GM12878 (cell line): ENCODE results near the gene RAB3B. TPM values are rescaled to one million over a fixed set of nuclear protein-coding genes. Genes with fewer than 3 reads are reported as not detected.

ENCODE experiments used
- ATAC-seq: fragments of 200-7000 bp; cut with Tn5 transposase; 3 replicates; pipeline ENCODE4 v1.9.1; 2020; ENCODE audit warnings: mild to moderate bottlenecking, moderate library complexity
- BruUV-seq: library from RNA; stranded (reverse); fragments of 400-500 nt; replicated peaks from 2 replicates; lab custom pipeline; 2021; lab: Mats Ljungman, UMichigan
- CTCF ChIA-PET: fragments of 300-600 bp; sonication (Branson Sonifier 250); formaldehyde crosslinking; extraction: SDS; loops from one replicate; lab custom pipeline; 2021; ENCODE audit warnings: inconsistent platforms; lab: Yijun Ruan, JAX
- POLR2A ChIA-PET: fragments of 350-600 bp; formaldehyde crosslinking; extraction: SDS; loops from one replicate; lab custom pipeline; 2021; ENCODE audit warnings: inconsistent platforms; lab: Charles Lee
- RAD21 ChIA-PET: fragments of 300-600 bp; sonication (Branson Sonifier 250); formaldehyde crosslinking; loops from one replicate; lab custom pipeline; 2023; ENCODE audit warnings: antibody characterized with exemption; ENCODE audit not compliant: unreplicated experiment; lab: Charles Lee
- SMC1A ChIA-PET: fragments of 300-600 bp; sonication (Branson Sonifier 250); formaldehyde crosslinking; loops from one replicate; lab custom pipeline; 2023; ENCODE audit not compliant: unreplicated experiment, uncharacterized antibody; lab: Charles Lee
- DNase-seq: peaks from one replicate; pipeline ENCODE4 v3.0.0-alpha.2; 2011; ENCODE audit warnings: low read depth, low spot score
- FAIRE-seq: peaks from 3 replicates; lab custom pipeline; 2011; peaks lifted over from hg19 to GRCh38; lab: Jason Lieb, UNC
- H2AFZ ChIP-seq: 2 replicates; pipeline ENCODE4 v1.6.0; 2011; ENCODE audit warnings: low read depth, low read length, control low read depth; ENCODE audit not compliant: control insufficient read depth
- H3K27ac ChIP-seq: 2 replicates; pipeline ENCODE4 v1.5.1; 2011; ENCODE audit warnings: control low read depth; ENCODE audit not compliant: control insufficient read depth, insufficient read depth
- H3K27me3 ChIP-seq, 2 experiments: replicated peaks in 1 of 2; 2 replicates each; pipeline versions ENCODE4 v1.6.0 to v1.6.1; 2011; ENCODE audit warnings: low read length in 1 of 2; ENCODE audit not compliant: control insufficient read depth in 2 of 2, insufficient read depth in 2 of 2
- H3K36me3 ChIP-seq, 2 experiments: 2 replicates each; pipeline ENCODE4 v1.5.1; 2011; ENCODE audit warnings: low read length in 1 of 2; ENCODE audit not compliant: control insufficient read depth in 2 of 2, insufficient read depth in 2 of 2
- H3K4me1 ChIP-seq: 2 replicates; pipeline ENCODE4 v1.6.1; 2011; ENCODE audit warnings: mild to moderate bottlenecking, low read length, moderate library complexity, mixed read lengths; ENCODE audit not compliant: control insufficient read depth, insufficient read depth
- H3K4me2 ChIP-seq: 2 replicates; pipeline ENCODE4 v1.6.0; 2011; ENCODE audit warnings: control low read depth; ENCODE audit not compliant: control insufficient read depth, insufficient read depth
- H3K4me3 ChIP-seq: fragments of 200-600 bp; sonication (generic); 2 replicates; pipeline ENCODE4 v1.5.1; 2016
- H3K79me2 ChIP-seq: 2 replicates; pipeline ENCODE4 v1.6.0; 2011; ENCODE audit warnings: low read length; ENCODE audit not compliant: control insufficient read depth, insufficient read depth
- H3K9ac ChIP-seq: 2 replicates; pipeline ENCODE4 v1.8.0; 2011; ENCODE audit warnings: low read length, control low read depth, mixed read lengths; ENCODE audit not compliant: control insufficient read depth, insufficient read depth
- H3K9me3 ChIP-seq: replicated peaks from 3 replicates; pipeline ENCODE4 v1.5.1; 2011; ENCODE audit warnings: mild to moderate bottlenecking, low read length; ENCODE audit not compliant: control insufficient read depth, insufficient read depth
- H4K20me1 ChIP-seq: 2 replicates; pipeline ENCODE4 v1.6.0; 2011; ENCODE audit not compliant: control insufficient read depth, insufficient read depth
- BACH1 ChIP-seq: fragments of 450-650 bp; IDR thresholded peaks from 2 replicates; pipeline ENCODE4 v1.6.1; 2017; ENCODE audit warnings: mild to moderate bottlenecking, borderline replicate concordance
- CHD1 ChIP-seq: IDR thresholded peaks from 2 replicates; pipeline ENCODE4 v1.6.1; 2012; ENCODE audit warnings: low read depth, low read length, improper control_type of control experiment
- FOXM1 ChIP-seq: IDR thresholded peaks from 2 replicates; pipeline ENCODE4 v1.6.1; 2012; ENCODE audit warnings: low read depth, mild to moderate bottlenecking, inconsistent platforms, low read length, moderate library complexity
- GATAD2B ChIP-seq: fragments of 450-650 bp; conservative IDR thresholded peaks from 2 replicates; pipeline ENCODE4 v1.6.1; 2017; ENCODE audit warnings: low read depth, mild to moderate bottlenecking, moderate library complexity
- IKZF1 ChIP-seq: fragments of 450-650 bp; conservative IDR thresholded peaks from 2 replicates; pipeline ENCODE4 v1.6.1; 2017; ENCODE audit warnings: antibody characterized with exemption, mild to moderate bottlenecking
- RCOR1 ChIP-seq: conservative IDR thresholded peaks from 2 replicates; pipeline ENCODE4 v1.6.1; 2012; ENCODE audit warnings: low read depth, low read length, improper control_type of control experiment
- SIN3A ChIP-seq: IDR thresholded peaks from 2 replicates; pipeline ENCODE4 v1.6.1; 2012; ENCODE audit warnings: low read depth, low read length, improper control_type of control experiment
- STAT3 ChIP-seq: IDR thresholded peaks from 2 replicates; pipeline ENCODE4 v1.6.1; 2011; ENCODE audit warnings: low read depth, low read length, improper control_type of control experiment
- SUPT20H ChIP-seq: IDR thresholded peaks from 2 replicates; pipeline ENCODE4 v1.6.1; 2011; ENCODE audit warnings: low read depth, mild to moderate bottlenecking, low read length, moderate library complexity, borderline replicate concordance; ENCODE audit not compliant: control insufficient read depth
- ZBED1 ChIP-seq: IDR thresholded peaks from 2 replicates; pipeline ENCODE4 v1.6.1; 2016; ENCODE audit warnings: borderline replicate concordance
- WGBS: methylation state at CpG from one replicate; pipeline ENCODE4 v1.1.6; 2016; ENCODE audit warnings: low lambda C conversion rate; ENCODE audit not compliant: insufficient replicate concordance, insufficient coverage; ENCODE audit errors: missing lambda C conversion rate; 5-methylcytosine and 5-hydroxymethylcytosine counted together
- in situ Hi-C: fragments of 300-500 bp; cut with MboI; formaldehyde crosslinking; loops from 9 replicates; pipeline ENCODE4 v1.14.3; 2018; ENCODE audit warnings: mixed read lengths
- intact Hi-C: fragments of 100-400 bp; cut with micrococcal nuclease; formaldehyde crosslinking; loops from one replicate; pipeline ENCODE4 v1.14.2; 2022; ENCODE audit not compliant: unreplicated experiment
- polyA plus RNA-seq, 11 experiments: library from polyadenylated mRNA; depleted of rRNA in 4 of 11; unstranded in 6 of 11; stranded (reverse) in 5 of 11; fragments of >200 nt; fragmentation: Nextera tagmentation in 4 of 11; fragmentation: Illumina TruSeq in 1 of 11; extraction: Ambion mirVana in 4 of 11; extraction: Trizol in 1 of 11; gene quantifications; 1 replicate in 1 of 11; 2 replicates in 10 of 11; pipeline versions ENCODE4 v1.2.1 to v1.2.3, GENCODE V29; 2011 to 2016; ENCODE audit warnings: inconsistent platforms in 2 of 11, missing spikeins in 2 of 11, low read depth in 1 of 11
- total RNA-seq, 4 experiments: library from RNA; depleted of rRNA in 3 of 4; stranded (reverse); fragments of >200 nt in 3 of 4; fragmentation: Illumina TruSeq in 1 of 4; extraction: Trizol in 1 of 4; gene quantifications; 2 replicates each; pipeline versions ENCODE4 v1.2.1 to v1.2.3, GENCODE V29; 2013 to 2021
- TF ChIP-seq, protein P1 (sequence below): IDR thresholded peaks from 2 replicates; pipeline ENCODE4 v1.6.1; 2012; ENCODE audit warnings: low read depth, low read length, improper control_type of control experiment
- TF ChIP-seq, protein P2 (sequence below): fragments of 450-650 bp; formaldehyde crosslinking; IDR thresholded peaks from 2 replicates; pipeline ENCODE4 v1.5.0; 2022; ENCODE audit warnings: mild to moderate bottlenecking, missing genetic modification characterization
- TF ChIP-seq, protein P3 (sequence below): fragments of 450-650 bp; IDR thresholded peaks from 2 replicates; pipeline ENCODE4 v1.6.1; 2014; ENCODE audit warnings: mild to moderate bottlenecking

RAB3B gene
- total and polyA plus RNA-seq, 10 of the 15 experiments (the other 5 are each of a cell fraction or from before 2014, with no cell fraction given), result 0.05 to 0.32 (median 0.24) TPM

DNA sequence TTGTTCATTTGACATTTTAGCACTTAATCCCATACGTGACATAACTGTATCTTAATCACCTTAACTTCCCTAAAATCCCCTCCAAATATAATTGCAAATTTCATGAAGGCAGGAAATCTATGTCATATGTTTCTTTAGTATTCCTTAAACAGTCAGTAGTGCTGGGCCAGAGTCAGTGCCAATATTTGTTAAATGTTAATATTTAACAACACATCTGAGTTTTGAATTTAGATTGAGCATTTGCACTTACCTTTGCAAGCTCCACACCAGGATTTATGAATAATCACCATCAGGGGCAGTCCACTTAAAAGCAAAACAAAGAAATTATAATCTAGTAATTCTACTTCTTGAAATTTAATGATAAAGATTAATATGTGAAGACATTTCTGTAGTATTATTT lies 37.8 kb upstream of the RAB3B start:
- Histone ChIP-seq H3K27me3 (no peaks in the 10 kb centered on the region), H3K27ac (no peak overlapping the region), H3K4me2 (no peak overlapping the region), H3K9me3 (no peaks in the 10 kb centered on the region), H3K4me1 (peaks cover 9% of the 10 kb centered on the region), H3K4me3 (no peak overlapping the region), H3K36me3 (peaks cover 0 to 14% of the 10 kb centered on the region in 2 experiments; a peak in 3 of 4 replicates), H3K9ac (no peak overlapping the region), H2AFZ (no peak overlapping the region), H3K79me2 (peaks cover 34% of the 10 kb centered on the region), H4K20me1 (no peaks in the 10 kb centered on the region)
- TF ChIP-seq SUPT20H, result no peak
- no peak for TF ChIP-seq BACH1
- TF ChIP-seq RCOR1, result no peak
- TF ChIP-seq, protein P1, sequence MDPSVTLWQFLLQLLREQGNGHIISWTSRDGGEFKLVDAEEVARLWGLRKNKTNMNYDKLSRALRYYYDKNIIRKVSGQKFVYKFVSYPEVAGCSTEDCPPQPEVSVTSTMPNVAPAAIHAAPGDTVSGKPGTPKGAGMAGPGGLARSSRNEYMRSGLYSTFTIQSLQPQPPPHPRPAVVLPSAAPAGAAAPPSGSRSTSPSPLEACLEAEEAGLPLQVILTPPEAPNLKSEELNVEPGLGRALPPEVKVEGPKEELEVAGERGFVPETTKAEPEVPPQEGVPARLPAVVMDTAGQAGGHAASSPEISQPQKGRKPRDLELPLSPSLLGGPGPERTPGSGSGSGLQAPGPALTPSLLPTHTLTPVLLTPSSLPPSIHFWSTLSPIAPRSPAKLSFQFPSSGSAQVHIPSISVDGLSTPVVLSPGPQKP, result no peak
- no peak for TF ChIP-seq GATAD2B
- TF ChIP-seq IKZF1, result no peak
- TF ChIP-seq ZBED1, result no peak
- TF ChIP-seq CHD1, result no peak
- TF ChIP-seq, protein P2, sequence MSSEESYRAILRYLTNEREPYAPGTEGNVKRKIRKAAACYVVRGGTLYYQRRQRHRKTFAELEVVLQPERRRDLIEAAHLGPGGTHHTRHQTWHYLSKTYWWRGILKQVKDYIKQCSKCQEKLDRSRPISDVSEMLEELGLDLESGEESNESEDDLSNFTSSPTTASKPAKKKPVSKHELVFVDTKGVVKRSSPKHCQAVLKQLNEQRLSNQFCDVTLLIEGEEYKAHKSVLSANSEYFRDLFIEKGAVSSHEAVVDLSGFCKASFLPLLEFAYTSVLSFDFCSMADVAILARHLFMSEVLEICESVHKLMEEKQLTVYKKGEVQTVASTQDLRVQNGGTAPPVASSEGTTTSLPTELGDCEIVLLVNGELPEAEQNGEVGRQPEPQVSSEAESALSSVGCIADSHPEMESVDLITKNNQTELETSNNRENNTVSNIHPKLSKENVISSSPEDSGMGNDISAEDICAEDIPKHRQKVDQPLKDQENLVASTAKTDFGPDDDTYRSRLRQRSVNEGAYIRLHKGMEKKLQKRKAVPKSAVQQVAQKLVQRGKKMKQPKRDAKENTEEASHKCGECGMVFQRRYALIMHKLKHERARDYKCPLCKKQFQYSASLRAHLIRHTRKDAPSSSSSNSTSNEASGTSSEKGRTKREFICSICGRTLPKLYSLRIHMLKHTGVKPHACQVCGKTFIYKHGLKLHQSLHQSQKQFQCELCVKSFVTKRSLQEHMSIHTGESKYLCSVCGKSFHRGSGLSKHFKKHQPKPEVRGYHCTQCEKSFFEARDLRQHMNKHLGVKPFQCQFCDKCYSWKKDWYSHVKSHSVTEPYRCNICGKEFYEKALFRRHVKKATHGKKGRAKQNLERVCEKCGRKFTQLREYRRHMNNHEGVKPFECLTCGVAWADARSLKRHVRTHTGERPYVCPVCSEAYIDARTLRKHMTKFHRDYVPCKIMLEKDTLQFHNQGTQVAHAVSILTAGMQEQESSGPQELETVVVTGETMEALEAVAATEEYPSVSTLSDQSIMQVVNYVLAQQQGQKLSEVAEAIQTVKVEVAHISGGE, result no peak
- TF ChIP-seq STAT3, result no peak
- no peak for TF ChIP-seq SIN3A
- TF ChIP-seq, protein P3, sequence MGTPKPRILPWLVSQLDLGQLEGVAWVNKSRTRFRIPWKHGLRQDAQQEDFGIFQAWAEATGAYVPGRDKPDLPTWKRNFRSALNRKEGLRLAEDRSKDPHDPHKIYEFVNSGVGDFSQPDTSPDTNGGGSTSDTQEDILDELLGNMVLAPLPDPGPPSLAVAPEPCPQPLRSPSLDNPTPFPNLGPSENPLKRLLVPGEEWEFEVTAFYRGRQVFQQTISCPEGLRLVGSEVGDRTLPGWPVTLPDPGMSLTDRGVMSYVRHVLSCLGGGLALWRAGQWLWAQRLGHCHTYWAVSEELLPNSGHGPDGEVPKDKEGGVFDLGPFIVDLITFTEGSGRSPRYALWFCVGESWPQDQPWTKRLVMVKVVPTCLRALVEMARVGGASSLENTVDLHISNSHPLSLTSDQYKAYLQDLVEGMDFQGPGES, result no peak
- TF ChIP-seq FOXM1, result no peak
- intact Hi-C loops, result no loop called here
- DNase-seq, result no peak
- in situ Hi-C loops, result no loop called here
- ChIA-PET CTCF (interaction anchor here (1.3 to 1.8 kb wide), 3 partner anchors 16 to 268 kb away, joined by 3 to 4 read pairs (median 4); no protein-coding TSS in a partner anchor), POLR2A (interaction anchor here (0.5 to 1.2 kb wide), 3 partner anchors 10 to 34 kb away, joined by 3 read pairs; no protein-coding TSS in a partner anchor), RAD21 (interaction anchor here (0.6 kb wide), 1 partner anchor 914 kb away, joined by 6 read pairs; no protein-coding TSS in a partner anchor), SMC1A (interaction anchor here (0.6 to 2.3 kb wide), 2 partner anchors 24 to 503 kb away, joined by 3 to 5 read pairs; no protein-coding TSS in a partner anchor)
- no peak for ATAC-seq
- 96% methylated on average over 1 of the region's 1 CpG for WGBS
- no peak for FAIRE-seq
- no TSS peak for BruUV-seq
